Medulla oblongata (tissue), 1 donor: ENCODE measurements around the gene TMEM229B.

ENCODE experiments used
- DNase-seq: peaks from one replicate; pipeline ENCODE4 v3.0.0-alpha.2; 2015; ENCODE audit errors: extremely low spot score

TMEM229B gene

GRCh38 chr14:67487332-67487731 lies 1.2 kb downstream of the TMEM229B start:
- no peak for DNase-seq

GRCh38 chr14:67486890-67487289 lies 1.6 kb downstream of the TMEM229B start:
- DNase-seq, result no peak

GRCh38 chr14:67485501-67486095 lies 2.9 kb downstream of the TMEM229B start:
- no peak for DNase-seq

DNA sequence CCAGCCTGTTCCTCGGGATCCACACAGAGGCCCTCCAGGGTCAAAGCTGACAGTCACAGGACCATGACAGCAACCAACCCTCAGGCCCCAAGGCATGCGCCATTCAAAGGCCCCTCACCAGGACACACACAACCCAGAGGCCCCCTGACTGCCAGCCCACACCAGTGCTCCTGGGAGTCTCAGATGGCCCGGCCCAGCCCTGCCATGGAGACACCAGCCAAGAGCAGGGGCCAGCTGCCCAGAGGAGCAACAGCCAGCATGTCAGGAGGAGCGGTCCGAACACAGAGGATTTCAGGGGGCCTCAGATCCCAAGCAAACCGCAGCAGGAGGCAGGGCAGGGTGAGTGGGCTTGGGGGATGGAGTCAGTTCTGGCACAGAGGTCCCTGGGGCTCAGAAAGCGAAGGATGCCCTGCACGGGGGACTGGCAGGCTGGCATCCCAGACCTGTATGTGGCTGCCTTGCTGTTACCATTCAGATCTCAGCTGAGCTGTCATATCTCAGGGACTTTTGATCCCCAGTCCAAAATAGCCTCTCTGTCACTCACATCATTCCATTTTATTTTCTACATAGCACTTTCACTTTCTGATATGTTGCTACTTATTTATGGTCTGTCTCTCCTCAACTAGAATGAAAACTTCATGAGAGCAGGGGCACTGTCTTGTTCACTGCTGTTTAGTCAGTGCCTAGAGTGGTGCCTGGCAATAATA lies 4.8 kb downstream of the TMEM229B start:
- peak; percentile 16 for DNase-seq

GRCh38 chr14:67482231-67483164 lies 6.0 kb downstream of the TMEM229B start:
- no peak for DNase-seq

DNA sequence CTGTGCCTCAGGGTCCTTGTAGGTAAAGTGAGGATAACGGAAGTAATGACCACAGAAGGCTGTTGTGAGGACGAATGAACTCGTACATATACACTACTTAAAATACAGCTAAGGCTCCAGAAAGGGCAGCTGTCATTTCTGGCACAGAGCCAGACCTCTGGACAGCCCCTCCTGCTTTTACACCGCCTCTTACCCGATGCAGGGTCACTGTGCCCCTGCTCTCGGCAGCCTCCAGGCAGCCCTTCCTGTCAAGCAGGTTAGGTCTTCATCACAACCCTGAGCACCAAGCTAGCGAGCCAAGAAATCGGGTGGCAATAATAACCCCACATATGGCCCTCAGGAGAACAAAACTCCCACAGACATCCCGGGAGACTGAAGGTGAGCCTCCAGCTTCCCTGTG lies 8.5 kb downstream of the TMEM229B start:
- DNase-seq, result no peak

- no peak for DNase-seq
These were observed 9.8 kb downstream of the TMEM229B start for GRCh38 chr14:67478800-67479084.

GRCh38 chr14:67477926-67478799 lies 10.4 kb downstream of the TMEM229B start:
- no peak for DNase-seq

- DNase-seq, result no peak
These were observed 14.2 kb downstream of the TMEM229B start for GRCh38 chr14:67474366-67474765.

- DNase-seq, result no peak
These were observed 15.0 kb downstream of the TMEM229B start for GRCh38 chr14:67473290-67474082.

DNA sequence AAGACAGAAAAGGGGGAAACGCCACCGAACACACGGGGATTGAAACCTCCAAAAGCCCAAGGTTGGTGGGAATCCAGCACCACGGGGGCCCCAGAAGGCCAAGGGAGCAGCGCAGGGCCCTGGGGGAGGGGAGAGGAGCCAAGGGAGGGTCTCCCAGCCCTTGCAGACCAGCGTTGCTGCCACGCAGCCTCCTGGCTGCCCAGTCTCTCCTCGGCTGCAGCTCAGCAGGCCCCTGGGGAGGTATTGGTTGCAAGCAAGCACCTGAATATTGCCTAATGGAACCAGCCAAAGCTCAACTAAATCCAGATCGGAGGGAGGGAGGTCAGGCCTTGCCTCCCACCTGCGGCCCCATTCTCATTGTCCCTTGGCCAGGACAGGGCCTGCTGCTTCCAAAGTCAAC lies 15.8 kb downstream of the TMEM229B start:
- DNase-seq, result no peak

GRCh38 chr14:67469954-67470353 lies 18.6 kb downstream of the TMEM229B start:
- no peak for DNase-seq

GRCh38 chr14:67468378-67468730 lies 20.2 kb downstream of the TMEM229B start:
- no peak for DNase-seq

DNA sequence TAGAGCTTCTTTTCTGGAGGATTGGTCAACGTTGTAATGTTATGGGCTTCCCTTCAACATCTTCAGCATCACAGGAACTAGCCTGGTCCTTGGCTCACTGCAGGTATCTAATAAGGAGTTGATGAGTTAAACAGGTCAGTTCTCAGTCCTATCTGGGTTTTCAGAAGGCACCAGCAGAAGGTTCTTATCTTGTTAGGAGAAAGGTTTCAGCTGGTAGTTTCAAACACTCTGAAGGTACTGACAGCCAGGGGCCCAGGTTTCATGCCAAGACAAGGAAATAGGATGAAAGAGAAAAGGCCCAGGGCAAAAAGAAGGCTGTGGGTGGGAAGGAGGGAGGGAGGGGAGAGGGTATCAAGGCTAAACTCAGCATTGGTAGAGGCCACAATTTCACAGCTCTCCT lies 21.4 kb downstream of the TMEM229B start:
- DNase-seq, result no peak

GRCh38 chr14:67464879-67465278 lies 23.6 kb downstream of the TMEM229B start:
- no peak for DNase-seq

- DNase-seq, result no peak
These were observed 24.1 kb downstream of the TMEM229B start for GRCh38 chr14:67464377-67464776.

DNA sequence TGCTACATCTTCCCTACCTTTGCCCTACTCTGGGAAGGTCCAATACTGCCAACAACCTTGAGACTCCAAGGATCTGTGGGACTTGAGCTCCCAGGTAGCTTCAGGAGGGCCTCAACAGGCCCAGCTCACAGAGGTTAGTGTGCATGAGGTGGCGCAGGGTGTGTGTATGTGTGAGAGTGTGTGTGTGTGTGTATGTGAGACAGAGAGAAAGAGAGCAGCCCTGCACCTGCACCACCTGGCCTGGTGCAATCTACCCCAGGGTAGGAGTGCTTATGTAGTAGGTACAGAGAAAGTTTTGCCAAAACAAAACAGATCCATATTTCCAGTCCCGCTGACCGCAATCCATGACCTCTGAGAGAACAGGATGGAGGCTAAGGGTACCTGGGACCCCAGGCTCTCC lies 24.6 kb downstream of the TMEM229B start:
- DNase-seq, result no peak

GRCh38 chr14:67461996-67462395 lies 26.5 kb downstream of the TMEM229B start:
- no peak for DNase-seq

DNA sequence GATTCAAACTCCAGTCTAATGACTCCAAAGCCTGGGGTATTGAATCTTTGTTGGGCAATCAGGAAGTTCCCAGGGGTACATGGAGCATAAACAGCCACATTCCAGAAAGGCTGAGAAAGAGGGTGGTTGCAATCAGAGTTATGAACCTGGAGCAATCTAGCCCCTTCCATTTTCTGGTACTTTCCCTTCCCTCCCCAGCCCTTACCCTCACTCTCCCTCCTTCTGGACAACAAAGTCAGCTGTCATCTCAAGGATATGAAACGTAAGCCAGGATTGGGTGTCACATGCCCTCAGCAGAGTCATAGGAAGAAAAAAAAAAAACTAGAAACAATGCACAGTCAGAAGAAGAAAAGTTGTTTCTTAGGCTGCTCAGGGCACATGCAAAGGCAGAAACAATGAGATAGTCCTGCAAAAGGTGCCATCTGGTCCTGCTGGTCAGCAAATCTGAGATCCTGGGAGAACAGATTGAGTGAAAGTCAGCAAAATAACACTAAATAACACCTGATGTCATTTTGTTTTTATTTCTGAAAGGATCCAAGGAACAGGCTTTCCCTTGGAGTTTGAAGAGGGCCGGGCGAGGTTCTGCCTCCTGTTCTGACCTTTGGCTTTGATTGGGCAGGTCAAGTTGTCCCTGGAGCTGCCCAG lies 27.1 kb downstream of the TMEM229B start:
- DNase-seq, result no peak

- no peak for DNase-seq
These were observed 29.2 kb downstream of the TMEM229B start for GRCh38 chr14:67459336-67459735.

GRCh38 chr14:67457782-67458181 lies 30.7 kb downstream of the TMEM229B start:
- no peak for DNase-seq
